HT-29 (cell line): ENCODE data around the gene SMYD4. TPM values are rescaled to one million over a fixed set of nuclear protein-coding genes. Genes with fewer than 3 reads are reported as not detected.
"Not testable (repeated sequence)": the region's sequence is repeated elsewhere in the genome, so short reads cannot be mapped to it uniquely, and the experiment has no call there.

Source experiments
- DNase-seq: peaks from one replicate; pipeline ENCODE4 v3.0.0-alpha.2; 2015; ENCODE audit warnings: low spot score
- total RNA-seq: library from RNA; depleted of rRNA; stranded (reverse); fragments of >200 nt; shearing (Covaris generic); gene quantifications from 2 replicates; pipeline ENCODE4 v1.2.3, GENCODE V29; 2014

The SMYD4 gene
- total RNA-seq, 1 experiment from 2014 or later = 7.5 TPM

DNA sequence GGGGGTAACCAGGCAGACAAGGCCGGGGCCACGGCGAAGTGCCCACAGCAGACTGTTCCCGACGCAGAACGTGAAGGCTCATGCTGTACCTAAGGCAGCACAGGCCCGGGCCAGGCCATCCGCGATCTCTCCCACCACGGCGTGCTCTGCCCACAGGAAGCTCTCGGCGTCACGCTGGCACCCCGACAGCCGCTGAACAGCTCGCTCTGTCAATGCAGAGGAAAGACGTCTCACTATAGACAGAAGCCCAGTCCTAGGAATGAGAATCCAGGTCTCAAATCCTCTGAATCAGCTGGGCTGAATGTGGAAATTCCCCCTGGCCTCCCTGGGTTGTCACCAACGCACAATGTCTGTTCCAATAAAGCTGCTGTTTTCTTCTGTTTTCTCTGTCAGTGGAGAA lies 46.4 kb downstream of the SMYD4 start:
- no peak for DNase-seq

DNA sequence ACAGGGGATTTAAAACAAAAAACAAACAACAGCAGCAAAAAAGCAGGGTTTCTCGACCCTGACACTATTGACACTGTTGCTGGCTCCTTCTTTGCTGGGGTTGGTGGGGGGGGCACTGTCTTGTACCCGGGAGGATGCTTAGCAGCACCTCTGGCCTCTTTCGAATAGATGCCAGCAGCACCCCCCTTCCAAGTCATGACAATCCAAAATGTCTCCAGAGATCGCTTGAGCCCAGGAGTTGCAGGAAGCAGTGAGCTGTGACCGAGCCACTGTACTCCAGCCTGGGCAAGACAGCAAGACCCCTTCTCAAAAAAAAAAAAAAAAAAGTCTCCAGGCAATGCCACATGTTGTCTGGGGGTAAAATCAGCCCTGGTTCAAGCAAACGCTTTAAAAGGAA lies 47.5 kb downstream of the SMYD4 start:
- DNase-seq = no peak

DNA sequence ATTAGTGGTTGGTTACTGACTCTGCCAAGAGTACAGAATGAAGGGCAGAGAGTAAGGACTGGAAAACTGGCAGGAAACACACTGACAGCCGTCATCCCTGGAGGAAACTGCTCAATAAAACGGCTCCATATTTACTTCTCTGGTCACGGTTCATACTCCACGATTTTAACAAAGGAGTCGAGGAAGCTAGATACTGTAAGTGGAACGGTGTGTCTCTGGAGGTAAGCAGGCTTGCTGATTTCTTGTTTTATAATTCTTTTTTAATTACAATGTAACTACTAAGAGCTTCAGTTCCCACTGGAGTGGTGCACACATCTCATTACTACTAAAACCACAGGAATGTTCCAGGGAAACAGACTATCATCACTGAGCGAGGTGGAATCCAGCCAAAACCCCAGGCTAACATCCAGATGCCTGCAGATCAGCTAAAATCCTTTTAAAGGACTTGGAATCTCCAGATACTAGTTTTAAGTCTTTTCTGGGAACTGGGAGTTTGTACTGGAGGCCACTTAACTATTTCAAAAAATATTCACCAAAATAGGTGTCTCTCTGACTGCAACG lies 50.1 kb downstream of the SMYD4 start:
- DNase-seq = no peak

DNA sequence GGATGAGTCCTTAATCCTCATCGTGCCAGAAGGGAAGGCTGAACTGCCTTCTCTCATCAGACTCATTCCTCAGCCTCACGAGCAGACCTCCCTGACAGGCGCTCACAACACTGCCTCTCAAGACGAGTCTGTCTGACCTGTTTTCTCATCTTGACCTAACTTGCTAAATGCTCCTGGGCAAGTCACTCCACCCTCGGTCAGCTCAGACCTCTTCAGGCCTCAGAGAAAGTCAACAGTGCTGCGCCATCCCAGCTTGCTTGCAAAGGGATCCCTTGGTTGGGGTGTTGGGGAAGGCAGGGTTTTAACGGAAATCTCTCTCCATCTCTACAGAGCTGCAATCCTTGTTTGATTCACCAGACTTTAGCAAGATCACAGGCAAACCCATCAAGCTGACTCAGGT lies 52.8 kb downstream of the SMYD4 start:
- no peak for DNase-seq

- DNase-seq = no peak
These were observed 53.4 kb downstream of the SMYD4 start for GRCh38 chr17:1776328-1776727.

- DNase-seq = no peak
These were observed 55.1 kb downstream of the SMYD4 start for GRCh38 chr17:1774390-1775176.

- no peak for DNase-seq
These were observed 56.0 kb downstream of the SMYD4 start for GRCh38 chr17:1773696-1774181.

DNA sequence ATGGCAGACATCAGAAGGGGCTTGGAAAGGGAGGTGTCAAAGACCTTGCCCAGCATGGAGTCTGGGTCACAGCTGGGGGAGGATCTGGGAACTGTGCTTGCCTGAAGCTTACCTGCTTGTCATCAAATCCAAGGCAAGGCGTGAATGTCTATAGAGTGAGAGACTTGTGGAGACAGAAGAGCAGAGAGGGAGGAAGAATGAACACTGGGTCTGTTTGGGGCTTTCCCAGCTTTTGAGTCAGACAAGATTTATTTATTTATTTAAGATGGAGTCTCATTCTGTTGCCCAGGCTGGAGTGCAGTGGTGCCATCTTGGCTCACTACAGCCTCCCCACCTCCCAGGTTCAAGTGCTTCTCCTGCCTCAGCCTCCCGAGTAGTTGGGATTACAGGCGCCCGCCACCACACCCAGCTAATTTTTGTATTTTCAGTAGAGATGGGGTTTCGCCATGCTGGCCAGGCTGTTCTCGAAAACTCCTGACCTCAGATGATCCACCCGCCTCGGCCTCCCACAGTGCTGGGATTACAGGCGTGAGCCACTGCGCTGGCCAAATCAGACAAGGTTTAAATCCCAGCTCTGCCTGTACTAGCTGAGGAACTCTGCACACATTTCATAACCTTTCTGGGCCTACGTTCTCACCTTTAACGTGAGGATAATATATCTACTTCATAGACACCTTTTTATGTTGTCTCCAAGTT lies 56.6 kb downstream of the SMYD4 start:
- DNase-seq = not testable (repeated sequence)

GRCh38 chr17:1769822-1770477 lies 59.8 kb downstream of the SMYD4 start:
- no peak for DNase-seq

DNA sequence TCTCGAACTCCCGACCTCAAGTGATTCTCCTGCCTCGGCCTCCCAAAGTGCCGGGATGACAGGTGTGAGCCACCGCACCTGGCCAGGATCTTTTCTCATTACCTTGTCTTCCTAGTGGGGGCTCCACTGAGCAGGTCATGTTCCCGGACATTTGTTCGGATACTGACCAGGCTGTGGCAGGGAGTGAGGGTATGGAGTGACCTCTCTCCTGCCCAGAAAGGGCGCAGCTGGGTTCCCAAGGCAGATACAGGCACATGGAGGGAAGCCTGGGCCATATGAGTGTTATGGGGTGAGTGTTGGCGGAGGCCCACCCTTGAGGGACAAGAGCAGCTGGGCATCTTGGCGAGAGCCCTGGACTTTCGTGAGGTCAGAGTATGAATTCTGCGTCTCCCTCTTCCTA lies 62.3 kb downstream of the SMYD4 start:
- no peak for DNase-seq

DNA sequence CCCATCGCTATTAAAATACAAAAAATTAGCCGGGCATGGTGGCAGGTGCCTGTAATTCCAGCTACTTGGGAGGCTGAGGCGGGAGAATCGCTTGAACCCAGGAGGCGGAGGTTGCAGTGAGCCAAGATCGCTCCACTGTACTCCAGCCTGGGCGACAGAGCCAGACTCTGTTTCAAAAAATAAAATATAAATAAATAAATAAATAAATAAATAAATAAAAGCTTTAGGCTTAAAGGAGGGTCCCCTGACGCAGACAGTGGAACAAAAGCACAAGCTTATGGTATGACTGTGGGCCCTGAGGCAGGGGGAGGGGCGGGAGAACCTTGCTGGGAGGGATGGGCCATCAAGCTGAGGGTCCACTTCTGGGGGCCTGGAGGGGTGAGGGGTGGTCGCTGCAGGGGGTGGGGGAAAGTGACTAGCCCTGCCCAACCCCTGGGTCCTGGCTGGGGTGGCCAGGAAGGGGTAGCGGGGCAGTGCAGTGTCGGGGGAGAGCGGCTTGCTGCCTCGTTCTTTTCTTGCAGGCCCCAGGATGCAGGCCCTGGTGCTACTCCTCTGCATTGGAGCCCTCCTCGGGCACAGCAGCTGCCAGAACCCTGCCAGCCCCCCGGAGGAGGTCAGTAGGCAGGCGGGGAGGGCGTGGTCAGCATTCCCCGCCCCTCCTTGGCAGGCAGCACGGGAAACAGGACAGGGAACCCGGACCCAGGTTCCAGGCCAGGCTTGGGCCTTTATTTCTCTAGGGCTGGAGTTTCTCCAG lies 63.1 kb downstream of the SMYD4 start:
- DNase-seq = no peak

DNA sequence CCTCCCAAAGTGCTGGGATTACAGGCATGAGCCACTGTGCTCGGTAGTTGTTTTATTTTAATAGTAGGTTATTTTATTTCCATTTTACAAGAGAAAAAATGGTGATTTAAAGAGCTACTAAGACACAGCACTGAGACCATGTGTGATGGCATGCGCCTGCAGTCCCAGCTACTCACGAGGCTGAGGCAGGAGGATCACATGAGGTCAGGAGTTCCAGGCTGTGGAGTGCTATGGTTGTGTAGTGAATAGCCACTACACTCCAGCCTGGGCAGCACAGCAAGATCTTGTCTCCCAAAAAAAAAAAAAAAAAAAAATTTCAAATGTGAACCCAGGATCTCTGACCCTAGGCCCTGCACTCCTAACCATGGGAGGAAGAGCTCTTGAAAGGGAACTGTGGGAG lies 64.1 kb downstream of the SMYD4 start:
- DNase-seq = no peak

DNA sequence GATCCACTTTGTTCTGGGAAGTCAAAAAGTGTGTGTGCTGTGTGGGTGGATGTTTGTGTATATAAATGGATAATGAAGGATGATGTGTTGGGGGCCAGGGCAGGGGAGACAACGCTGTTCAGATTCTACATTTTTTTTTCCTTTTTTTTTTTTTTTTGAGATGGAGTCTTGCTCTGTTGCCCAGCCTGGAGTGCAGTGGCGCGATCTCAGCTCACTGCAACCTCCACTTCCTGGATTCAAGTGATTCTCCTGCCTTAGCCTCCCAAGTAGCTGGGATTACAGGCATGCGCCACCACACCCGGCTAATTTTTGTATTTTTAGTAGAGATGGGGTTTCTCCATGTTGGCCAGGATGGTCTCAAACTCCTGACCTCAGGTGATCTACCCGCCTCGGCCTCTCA lies 65.0 kb downstream of the SMYD4 start:
- not testable (repeated sequence) for DNase-seq

- no peak for DNase-seq
These were observed 65.4 kb downstream of the SMYD4 start for GRCh38 chr17:1764284-1764683.

GRCh38 chr17:1762901-1763898 lies 66.5 kb downstream of the SMYD4 start:
- no peak for DNase-seq

GRCh38 chr17:1762233-1762900 lies 67.3 kb downstream of the SMYD4 start:
- DNase-seq = no peak

- DNase-seq = no peak
These were observed 70.2 kb downstream of the SMYD4 start for GRCh38 chr17:1759529-1759928.

GRCh38 chr17:1758807-1759206 lies 70.9 kb downstream of the SMYD4 start:
- no peak for DNase-seq

GRCh38 chr17:1755827-1756262 lies 73.9 kb downstream of the SMYD4 start:
- DNase-seq = no peak
